Right lobe of liver (tissue), 6 donors: ENCODE results near the gene CYP3A7. TPM values are rescaled to one million over a fixed set of nuclear protein-coding genes. Genes with fewer than 3 reads are reported as not detected.
A peak's percentile ranks its signal among the peaks of the same experiment; 100 is the strongest.

Experiments used
- ATAC-seq, 4 donors: fragments of 200-7000 bp; cut with Tn5 transposase; one replicate each; pipeline ENCODE4 v1.9.1; 2020; ENCODE audit warnings: mild to moderate bottlenecking in 4 of 4, moderate library complexity in 4 of 4
- DNase-seq, 3 donors: peaks; one replicate each; pipeline ENCODE4 v3.0.0-alpha.2; 2020
- H3K27ac ChIP-seq, 3 donors: fragments of 200-600 bp; one replicate each; pipeline ENCODE4 v1.8.0; 2022
- H3K27me3 ChIP-seq, 2 donors: fragments of 200-600 bp; one replicate each; pipeline ENCODE4 v1.8.0; 2022
- H3K36me3 ChIP-seq, 4 donors: fragments of 200-600 bp; sonication (generic) in 1 of 4; one replicate each; pipeline versions ENCODE4 v1.5.1 to v1.8.0; 2017 to 2022; ENCODE audit warnings: control low read depth in 1 of 4
- H3K4me1 ChIP-seq, 4 donors: fragments of 200-600 bp; sonication (generic) in 1 of 4; one replicate each; pipeline versions ENCODE4 v1.5.1 to v1.8.0; 2017 to 2022; ENCODE audit warnings: control low read depth in 1 of 4
- H3K4me3 ChIP-seq, 3 donors: fragments of 200-600 bp; one replicate each; pipeline ENCODE4 v1.8.0; 2022
- H3K9me3 ChIP-seq, 4 donors: fragments of 200-600 bp; sonication (generic) in 1 of 4; one replicate each; pipeline versions ENCODE4 v1.5.1 to v1.8.0; 2017 to 2022; ENCODE audit warnings: control low read depth in 1 of 4
- CTCF ChIP-seq, 4 donors: fragments of 200-600 bp in 3 of 4; fragments of 450-650 bp in 1 of 4; IDR thresholded peaks; one replicate each; pipeline versions ENCODE4 v1.5.1 to v1.8.0; 2016 to 2022; ENCODE audit warnings: antibody characterized with exemption in 4 of 4, mild to moderate bottlenecking in 2 of 4
- POLR2A ChIP-seq: fragments of 450-650 bp; IDR thresholded peaks from one replicate; pipeline ENCODE4 v1.6.1; 2017; ENCODE audit warnings: antibody characterized with exemption, mild to moderate bottlenecking
- WGBS: methylation state at CpG from one replicate; pipeline ENCODE4 v1.1.6; 2018; ENCODE audit warnings: low coverage, low lambda C conversion rate; ENCODE audit not compliant: insufficient coverage; ENCODE audit errors: missing lambda C conversion rate; 5-methylcytosine and 5-hydroxymethylcytosine counted together
- intact Hi-C, 2 donors: fragments of 100-400 bp; cut with DNase I; formaldehyde crosslinking; loops; one replicate each; pipeline versions ENCODE4 v1.11.2 to v1.14.1; 2022
- total RNA-seq, 6 experiments: library from RNA; depleted of rRNA in 2 of 6; stranded (reverse); fragments of >200 nt in 2 of 6; fragmentation: NEBNext Ultra II Directional in 3 of 6; extraction: Animal tissue kit (Norgen Biotek cat#: 25700) in 3 of 6; gene quantifications; one replicate each; pipeline versions ENCODE4 v1.1.0 to v1.2.4, GENCODE V29; 2016 to 2023
- donor health status: DM: no; HTN: yes; CAD: no.
- donor health status: DM: no; HTN: no; CAD: no.
- donor health status: DM: no; HTN: no; CAD: no.
- donor health status: DM: no; HTN: yes; CAD: no.
- donor health status: DM: no; HTN: yes; CAD: no.

CYP3A7 gene
- total RNA-seq, 6 experiments from 2014 or later, result 19.8 to 623 (median 340) TPM

- peak overlapping the region in 1 of 3 donors; percentile 30 for H3K4me3 ChIP-seq
- H3K36me3 ChIP-seq, result no peaks in the 10 kb centered on the region
- TF ChIP-seq CTCF (IDR thresholded peaks at IDR 0.05) (peak in 2 of 4 donors; percentile 8 to 30), POLR2A (no peak)
- ATAC-seq, result peak; percentile 11 to 35 (median 16)
- no peak for DNase-seq
- H3K27ac ChIP-seq, result peak overlapping the region; percentile 10 to 78 (median 51)
- WGBS, result no CpG with 5 or more reads among the region's 2 CpGs
- intact Hi-C loops, result no loop called here
- H3K27me3 ChIP-seq, result no peaks in the 10 kb centered on the region
- no peaks in the 10 kb centered on the region for H3K9me3 ChIP-seq
- H3K4me1 ChIP-seq, result peaks cover 0 to 38% (median 3%) of the 10 kb centered on the region in 4 donors
Observed at GRCh38 chr7:99733448-99733847, 1.5 kb downstream of the CYP3A7 start.

- TF ChIP-seq CTCF (IDR thresholded peaks at IDR 0.05) (no peak), POLR2A (no peak)
- H3K9me3 ChIP-seq, result no peaks in the 10 kb centered on the region
- 16% methylated on average over 3 of the region's 3 CpGs for WGBS
- no peaks in the 10 kb centered on the region for H3K36me3 ChIP-seq
- peak overlapping the region in 1 of 3 donors; percentile 78 for H3K27ac ChIP-seq
- intact Hi-C loops, result no loop called here
- H3K4me1 ChIP-seq, result peaks cover 0 to 38% (median 3%) of the 10 kb centered on the region in 4 donors
- H3K4me3 ChIP-seq, result no peak overlapping the region
- ATAC-seq (peak; percentile 39 to 62 (median 50)), DNase-seq (no peak)
- no peaks in the 10 kb centered on the region for H3K27me3 ChIP-seq
Observed at GRCh38 chr7:99733003-99733402, 2.0 kb downstream of the CYP3A7 start.

- ATAC-seq, result no peak
- WGBS, result 95% methylated on average over 4 of the region's 4 CpGs
- no peak for TF ChIP-seq POLR2A
- no peak for TF ChIP-seq CTCF (IDR thresholded peaks at IDR 0.05)
- peaks cover 0 to 38% (median 3%) of the 10 kb centered on the region in 4 donors for H3K4me1 ChIP-seq
- H3K4me3 ChIP-seq, result no peak overlapping the region
- H3K36me3 ChIP-seq, result no peaks in the 10 kb centered on the region
- H3K27ac ChIP-seq, result peak overlapping the region in 1 of 3 donors; percentile 78
- no peak for DNase-seq
- H3K9me3 ChIP-seq, result no peaks in the 10 kb centered on the region
- intact Hi-C loops, result no loop called here
- no peaks in the 10 kb centered on the region for H3K27me3 ChIP-seq
Observed at GRCh38 chr7:99731638-99732374, 3.2 kb downstream of the CYP3A7 start.

GRCh38 chr7:99730992-99731391 is 4.0 kb downstream of the CYP3A7 start:
- no peak for TF ChIP-seq POLR2A
- no peak for TF ChIP-seq CTCF (IDR thresholded peaks at IDR 0.05)
- H3K9me3 ChIP-seq, result no peaks in the 10 kb centered on the region
- WGBS, result 71% methylated on average over 3 of the region's 3 CpGs
- no peak overlapping the region for H3K27ac ChIP-seq
- H3K27me3 ChIP-seq, result no peaks in the 10 kb centered on the region
- H3K4me1 ChIP-seq, result peaks cover 0 to 38% (median 3%) of the 10 kb centered on the region in 4 donors
- DNase-seq (no peak), ATAC-seq (no peak)
- no peaks in the 10 kb centered on the region for H3K36me3 ChIP-seq
- intact Hi-C loops, result no loop called here
- no peak overlapping the region for H3K4me3 ChIP-seq
